Measurements from ENCODE around the gene NUCB1.

Gene NUCB1

DNA sequence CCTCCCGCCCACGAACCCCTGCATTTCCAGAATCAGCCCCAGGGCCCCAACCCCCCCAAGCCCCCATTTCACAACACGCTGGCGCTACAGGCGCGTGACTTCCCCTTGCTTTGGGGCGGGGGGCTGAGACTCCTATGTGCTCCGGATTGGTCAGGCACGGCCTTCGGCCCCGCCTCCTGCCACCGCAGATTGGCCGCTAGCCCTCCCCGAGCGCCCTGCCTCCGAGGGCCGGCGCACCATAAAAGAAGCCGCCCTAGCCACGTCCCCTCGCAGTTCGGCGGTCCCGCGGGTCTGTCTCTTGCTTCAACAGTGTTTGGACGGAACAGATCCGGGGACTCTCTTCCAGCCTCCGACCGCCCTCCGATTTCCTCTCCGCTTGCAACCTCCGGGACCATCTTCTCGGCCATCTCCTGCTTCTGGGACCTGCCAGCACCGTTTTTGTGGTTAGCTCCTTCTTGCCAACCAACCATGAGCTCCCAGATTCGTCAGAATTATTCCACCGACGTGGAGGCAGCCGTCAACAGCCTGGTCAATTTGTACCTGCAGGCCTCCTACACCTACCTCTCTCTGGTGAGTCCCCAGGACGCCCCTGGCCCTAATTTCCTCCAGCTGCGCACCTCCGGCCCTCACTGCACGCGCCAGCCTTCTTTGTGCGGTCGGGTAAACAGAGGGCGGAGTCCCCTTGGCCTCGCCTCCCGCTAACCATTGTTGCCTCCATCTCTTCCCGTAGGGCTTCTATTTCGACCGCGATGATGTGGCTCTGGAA is 65.1 kb downstream of the NUCB1 start, which contains the start of gene FTL:
Gene FTL, plus strand, starts transcription at position 270 of the 766 bp plus-strand sequence. Its CDS starts 199 bp downstream, at position 469.
- Histone ChIP-seq H3K36me3 (ENCODE audit: low read depth) (peaks cover 35% of the 10 kb centered on the region), H3K4me1 (ENCODE audit: insufficient read depth, poor library complexity, severe bottlenecking) (peaks cover 16% of the 10 kb centered on the region), H3K27ac (ENCODE audit: poor library complexity, severe bottlenecking) (peak within 1 kb of the TSS; percentile 91), H3K4me3 (ENCODE audit: severe bottlenecking) (peak within 1 kb of the TSS; percentile 63), H3K27me3 (ENCODE audit: insufficient read depth, poor library complexity, severe bottlenecking) (no peaks in the 10 kb centered on the region), H3K9me3 (ENCODE audit: severe bottlenecking) (no peaks in the 10 kb centered on the region)
- ATAC-seq (ENCODE audit: low read depth) (peak; percentile 74), DNase-seq (ENCODE audit: low spot score) (peak; percentile 93)
- TF ChIP-seq, protein P1, sequence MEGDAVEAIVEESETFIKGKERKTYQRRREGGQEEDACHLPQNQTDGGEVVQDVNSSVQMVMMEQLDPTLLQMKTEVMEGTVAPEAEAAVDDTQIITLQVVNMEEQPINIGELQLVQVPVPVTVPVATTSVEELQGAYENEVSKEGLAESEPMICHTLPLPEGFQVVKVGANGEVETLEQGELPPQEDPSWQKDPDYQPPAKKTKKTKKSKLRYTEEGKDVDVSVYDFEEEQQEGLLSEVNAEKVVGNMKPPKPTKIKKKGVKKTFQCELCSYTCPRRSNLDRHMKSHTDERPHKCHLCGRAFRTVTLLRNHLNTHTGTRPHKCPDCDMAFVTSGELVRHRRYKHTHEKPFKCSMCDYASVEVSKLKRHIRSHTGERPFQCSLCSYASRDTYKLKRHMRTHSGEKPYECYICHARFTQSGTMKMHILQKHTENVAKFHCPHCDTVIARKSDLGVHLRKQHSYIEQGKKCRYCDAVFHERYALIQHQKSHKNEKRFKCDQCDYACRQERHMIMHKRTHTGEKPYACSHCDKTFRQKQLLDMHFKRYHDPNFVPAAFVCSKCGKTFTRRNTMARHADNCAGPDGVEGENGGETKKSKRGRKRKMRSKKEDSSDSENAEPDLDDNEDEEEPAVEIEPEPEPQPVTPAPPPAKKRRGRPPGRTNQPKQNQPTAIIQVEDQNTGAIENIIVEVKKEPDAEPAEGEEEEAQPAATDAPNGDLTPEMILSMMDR (IDR thresholded peaks at IDR 0.05; ENCODE audit: poor library complexity, severe bottlenecking): no peak

DNA sequence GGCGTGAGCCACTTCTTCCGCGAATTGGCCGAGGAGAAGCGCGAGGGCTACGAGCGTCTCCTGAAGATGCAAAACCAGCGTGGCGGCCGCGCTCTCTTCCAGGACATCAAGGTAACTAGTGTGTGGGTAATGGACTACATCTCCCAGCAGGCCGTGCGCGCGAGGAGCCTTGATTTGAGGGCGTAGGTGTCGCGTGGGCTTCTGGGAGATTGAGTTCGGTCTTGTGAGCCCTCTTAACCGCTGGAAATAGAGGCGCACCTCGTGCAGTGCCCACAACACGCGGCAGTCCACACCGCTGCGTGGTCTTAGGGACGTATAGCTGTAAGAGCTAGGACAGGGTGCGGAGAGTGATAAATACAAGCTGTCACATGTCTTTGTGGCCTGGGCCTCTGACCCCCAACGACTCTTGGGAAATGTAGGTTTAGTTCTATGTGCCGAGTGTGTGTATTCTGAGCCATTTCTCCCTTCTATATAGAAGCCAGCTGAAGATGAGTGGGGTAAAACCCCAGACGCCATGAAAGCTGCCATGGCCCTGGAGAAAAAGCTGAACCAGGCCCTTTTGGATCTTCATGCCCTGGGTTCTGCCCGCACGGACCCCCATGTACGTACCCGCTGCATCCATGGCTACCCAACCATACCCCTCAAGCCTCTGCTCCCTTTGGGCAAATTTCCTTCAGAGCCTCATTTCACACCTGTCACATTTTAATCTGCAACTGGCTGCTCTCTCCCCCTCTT is 65.9 kb downstream of the NUCB1 start:
- ATAC-seq (ENCODE audit: low read depth): peak; percentile 60
- H3K27me3 ChIP-seq (ENCODE audit: insufficient read depth, poor library complexity, severe bottlenecking): no peaks in the 10 kb centered on the region
- peaks cover 40% of the 10 kb centered on the region for H3K36me3 ChIP-seq (ENCODE audit: low read depth)
- no peaks in the 10 kb centered on the region for H3K9me3 ChIP-seq (ENCODE audit: severe bottlenecking)
- TF ChIP-seq, protein P1 (IDR thresholded peaks at IDR 0.05; ENCODE audit: poor library complexity, severe bottlenecking): no peak
- DNase-seq (ENCODE audit: low spot score): peak; percentile 89
- peaks cover 16% of the 10 kb centered on the region for H3K4me1 ChIP-seq (ENCODE audit: insufficient read depth, poor library complexity, severe bottlenecking)
- H3K4me3 ChIP-seq (ENCODE audit: severe bottlenecking): peak overlapping the region; percentile 63
- H3K27ac ChIP-seq (ENCODE audit: poor library complexity, severe bottlenecking): peak overlapping the region; percentile 91

DNA sequence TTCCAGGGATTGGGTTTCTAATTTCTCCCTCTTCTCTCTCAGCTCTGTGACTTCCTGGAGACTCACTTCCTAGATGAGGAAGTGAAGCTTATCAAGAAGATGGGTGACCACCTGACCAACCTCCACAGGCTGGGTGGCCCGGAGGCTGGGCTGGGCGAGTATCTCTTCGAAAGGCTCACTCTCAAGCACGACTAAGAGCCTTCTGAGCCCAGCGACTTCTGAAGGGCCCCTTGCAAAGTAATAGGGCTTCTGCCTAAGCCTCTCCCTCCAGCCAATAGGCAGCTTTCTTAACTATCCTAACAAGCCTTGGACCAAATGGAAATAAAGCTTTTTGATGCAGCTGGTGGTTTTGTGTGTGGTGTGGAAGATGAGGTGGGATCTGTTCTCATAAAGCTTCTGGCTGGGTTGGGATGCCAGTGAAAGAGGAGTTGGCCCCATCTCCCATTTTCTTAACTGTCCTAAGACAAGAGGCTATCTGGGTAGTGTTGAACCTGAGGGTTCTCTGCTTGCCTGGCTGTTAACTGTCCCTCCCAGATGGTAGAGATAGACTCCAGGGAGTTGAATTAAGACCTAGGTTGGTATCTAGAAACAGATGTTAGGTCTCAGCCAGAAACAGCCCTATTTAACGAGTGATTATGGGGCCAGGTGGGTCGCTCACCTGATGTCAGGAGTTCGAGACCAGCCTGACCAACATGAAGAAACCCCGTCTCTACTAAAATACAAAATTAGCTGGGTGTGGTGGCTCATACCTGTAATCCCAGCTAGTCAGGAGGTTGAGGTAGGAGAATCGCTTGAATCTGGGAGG is 66.6 kb downstream of the NUCB1 start:
- ATAC-seq (ENCODE audit: low read depth) (no peak), DNase-seq (ENCODE audit: low spot score) (no peak)
- Histone ChIP-seq H3K27ac (ENCODE audit: poor library complexity, severe bottlenecking) (peak overlapping the region; percentile 91), H3K9me3 (ENCODE audit: severe bottlenecking) (no peaks in the 10 kb centered on the region), H3K4me1 (ENCODE audit: insufficient read depth, poor library complexity, severe bottlenecking) (peaks cover 16% of the 10 kb centered on the region), H3K27me3 (ENCODE audit: insufficient read depth, poor library complexity, severe bottlenecking) (no peaks in the 10 kb centered on the region), H3K36me3 (ENCODE audit: low read depth) (peaks cover 45% of the 10 kb centered on the region), H3K4me3 (ENCODE audit: severe bottlenecking) (peak overlapping the region; percentile 63)
- TF ChIP-seq, protein P1 (IDR thresholded peaks at IDR 0.05; ENCODE audit: poor library complexity, severe bottlenecking): no peak

DNA sequence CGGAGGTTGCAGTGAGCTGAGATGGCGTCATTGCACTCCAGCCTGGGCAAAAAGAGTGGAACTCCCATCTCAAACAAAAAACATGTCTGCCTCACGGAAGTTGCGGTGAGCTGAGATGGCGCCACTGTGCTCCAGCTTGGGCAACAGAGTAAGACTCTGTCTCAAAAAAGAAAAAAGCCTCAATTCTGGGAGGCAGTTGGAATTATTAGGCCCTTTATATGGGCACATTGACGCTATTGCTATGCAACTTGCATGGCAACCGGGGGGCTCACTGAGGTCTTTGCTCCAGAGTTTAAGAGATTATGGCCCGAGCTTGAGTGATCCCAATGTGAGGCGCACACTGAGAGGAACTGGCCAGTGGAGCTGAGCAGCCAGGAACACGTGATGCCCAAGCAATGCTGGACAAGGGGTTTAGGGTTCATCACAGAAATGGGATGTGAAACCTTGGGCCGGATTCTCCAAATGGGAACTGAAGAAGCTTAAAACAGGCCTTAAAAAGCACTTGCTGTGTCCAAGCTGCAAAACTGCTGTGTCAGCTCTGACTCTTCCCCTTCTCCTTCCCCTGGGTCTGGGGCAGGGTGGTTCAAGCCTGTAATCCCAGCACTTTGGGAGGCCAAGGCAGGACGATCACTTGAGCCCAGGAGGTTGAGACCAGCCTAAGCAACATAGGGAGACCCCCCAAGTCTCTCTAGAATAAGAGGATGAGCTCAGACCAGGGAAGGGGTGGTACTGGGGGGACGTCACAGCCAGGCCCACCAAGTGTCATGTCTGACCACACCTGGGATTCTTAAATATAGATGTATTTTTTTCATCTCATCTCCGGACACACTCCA is 67.5 kb downstream of the NUCB1 start:
- DNase-seq (ENCODE audit: low spot score) (no peak), ATAC-seq (ENCODE audit: low read depth) (no peak)
- H3K27me3 ChIP-seq (ENCODE audit: insufficient read depth, poor library complexity, severe bottlenecking): no peaks in the 10 kb centered on the region
- H3K4me1 ChIP-seq (ENCODE audit: insufficient read depth, poor library complexity, severe bottlenecking): peaks cover 16% of the 10 kb centered on the region
- H3K36me3 ChIP-seq (ENCODE audit: low read depth): peaks cover 50% of the 10 kb centered on the region
- H3K9me3 ChIP-seq (ENCODE audit: severe bottlenecking): no peaks in the 10 kb centered on the region
- H3K27ac ChIP-seq (ENCODE audit: poor library complexity, severe bottlenecking): no peak overlapping the region
- H3K4me3 ChIP-seq (ENCODE audit: severe bottlenecking): no peak overlapping the region
- TF ChIP-seq, protein P1 (IDR thresholded peaks at IDR 0.05; ENCODE audit: poor library complexity, severe bottlenecking): no peak

Data from RWPE2 (cell line).